Measurements from ENCODE around the gene PLEKHN1.

Gene PLEKHN1

DNA sequence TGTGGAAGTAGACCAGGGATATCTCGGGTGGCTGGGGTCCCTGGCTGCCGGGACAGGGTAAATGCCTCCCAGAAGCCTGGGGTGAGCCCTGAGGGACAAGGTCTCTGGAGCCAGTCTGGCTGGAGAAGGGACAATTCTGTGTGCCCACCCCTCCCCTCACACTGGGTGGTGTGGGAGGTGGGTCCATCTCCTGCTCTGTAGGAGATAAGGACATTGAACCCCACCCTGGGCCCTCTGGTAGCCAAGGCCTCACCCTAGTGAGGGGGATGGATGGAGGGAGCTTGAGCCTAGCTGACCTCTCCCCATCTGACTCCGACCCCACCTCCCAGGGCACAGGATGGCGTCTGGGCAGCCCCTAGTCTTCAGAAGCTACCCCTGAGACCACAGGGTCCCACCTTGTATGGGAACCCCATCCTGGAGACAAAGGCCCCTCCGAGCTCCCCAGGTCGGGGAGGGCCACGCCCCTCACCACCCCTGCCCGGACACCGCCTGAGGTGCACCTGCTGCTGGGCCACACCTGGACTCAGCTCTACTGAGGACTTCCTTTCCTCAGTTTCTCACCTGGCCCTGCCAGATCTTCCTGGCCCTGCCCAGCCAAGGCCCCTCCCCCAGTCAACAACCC lies 58.0 kb downstream of the PLEKHN1 start:
- Histone ChIP-seq H3K4me1 (ENCODE audit: control insufficient read depth, insufficient read depth, low read length) (no peaks in the 10 kb centered on the region), H3K27me3 (ENCODE audit: control insufficient read depth, insufficient read depth, low read length) (no peaks in the 10 kb centered on the region), H3K4me3 (ENCODE audit: low read length) (no peak overlapping the region), H3K27ac (ENCODE audit: low read depth, low read length) (no peak overlapping the region), H3K9ac (ENCODE audit: low read length) (no peak overlapping the region), H3K36me3 (ENCODE audit: control insufficient read depth, insufficient read depth, low read length) (no peaks in the 10 kb centered on the region)

DNA sequence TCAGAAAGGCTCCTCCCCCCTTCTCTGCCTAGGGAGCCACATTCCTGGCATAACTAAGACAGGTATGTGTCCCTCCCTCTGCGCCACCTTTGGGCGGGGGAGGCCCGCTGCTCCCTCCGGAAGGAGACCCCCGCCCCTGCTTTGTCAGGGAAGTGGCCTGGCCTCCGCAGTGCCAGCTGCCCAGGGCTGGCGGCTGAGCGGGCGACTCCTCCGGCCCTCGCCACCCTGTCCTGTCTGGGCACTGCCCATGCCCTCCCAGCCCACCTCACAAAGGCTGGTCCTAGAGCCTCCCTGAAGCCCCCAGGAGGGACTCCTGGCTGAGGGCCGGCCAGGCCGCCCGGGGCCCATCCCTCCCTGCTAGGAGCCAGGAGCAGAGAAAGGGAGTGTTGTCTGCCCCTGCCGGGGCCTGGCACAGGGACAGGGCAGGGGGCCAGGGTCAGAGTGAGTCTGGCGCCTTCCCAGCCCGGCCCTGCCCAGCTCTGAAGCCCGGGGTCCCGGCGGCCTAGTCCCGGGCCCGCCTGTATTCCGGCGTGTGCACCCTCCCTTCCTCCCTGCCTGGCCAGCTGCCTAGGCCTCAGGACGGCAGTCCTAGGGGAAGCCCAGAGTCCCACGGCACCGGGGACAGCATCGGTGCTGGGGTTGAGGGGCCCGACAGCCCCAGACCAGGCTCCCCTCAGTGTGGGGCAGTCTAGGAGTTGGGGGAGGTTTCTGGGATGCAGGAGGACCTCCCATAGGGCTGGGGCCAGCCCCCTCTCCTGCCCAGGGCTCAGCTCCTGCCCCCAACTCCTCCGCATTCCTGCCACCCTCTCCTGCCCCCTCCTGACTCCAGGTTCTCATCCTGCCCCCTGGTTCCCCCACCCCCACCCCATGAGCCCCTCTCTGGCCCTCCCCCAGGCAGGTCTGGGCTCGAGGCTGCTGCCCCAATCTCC lies 58.8 kb downstream of the PLEKHN1 start:
- no peak overlapping the region for H3K4me3 ChIP-seq (ENCODE audit: low read length)
- no peak overlapping the region for H3K9ac ChIP-seq (ENCODE audit: low read length)
- no peaks in the 10 kb centered on the region for H3K36me3 ChIP-seq (ENCODE audit: control insufficient read depth, insufficient read depth, low read length)
- H3K4me1 ChIP-seq (ENCODE audit: control insufficient read depth, insufficient read depth, low read length) = no peaks in the 10 kb centered on the region
- no peak overlapping the region for H3K27ac ChIP-seq (ENCODE audit: low read depth, low read length)
- H3K27me3 ChIP-seq (ENCODE audit: control insufficient read depth, insufficient read depth, low read length) = no peaks in the 10 kb centered on the region
